ENCODE measurements around the gene RELN.

- TF ChIP-seq CTCF (IDR thresholded peaks at IDR 0.05 in 2 of 3, conservative IDR thresholded peaks at IDR 0.05 in 1 of 3; ENCODE audit: insufficient read depth in 2 of 3, low read depth in 1 of 3, low read length in 3 of 3) (no peak), NFATC3 (IDR thresholded peaks at IDR 0.05) (no peak; the same call in 1 of the 2 replicates)
Measured at GRCh38 chr7:103915680-103916357, 73.6 kb downstream of the RELN start.
